PC-3 (cell line): ENCODE data around the gene ANKRD60. TPM values are rescaled to one million over a fixed set of nuclear protein-coding genes. Genes with fewer than 3 reads are reported as not detected.

Experiments used
- ATAC-seq: fragments of 200-7000 bp; cut with Tn5 transposase; 2 replicates; pipeline ENCODE4 v1.9.1; 2020; ENCODE audit warnings: mild to moderate bottlenecking, moderate library complexity
- BruUV-seq: library from RNA; stranded (reverse); fragments of 400-500 nt; replicated peaks from 2 replicates; lab custom pipeline; 2021; lab: Mats Ljungman, UMichigan
- CTCF ChIA-PET: fragments of 300-600 bp; sonication (Branson Sonifier 250); formaldehyde crosslinking; loops from one replicate; lab custom pipeline; 2022; ENCODE audit warnings: antibody characterized with exemption; lab: Charles Lee
- POLR2A ChIA-PET: fragments of 300-600 bp; sonication (Branson Sonifier 250); formaldehyde crosslinking; loops from one replicate; lab custom pipeline; 2022; ENCODE audit warnings: antibody characterized with exemption; ENCODE audit not compliant: unreplicated experiment; lab: Charles Lee
- DNase-seq: peaks from one replicate; pipeline ENCODE4 v3.0.0-alpha.2; 2015
- H2AFZ ChIP-seq: fragments of 300-600 bp; sonication (generic); 2 replicates; pipeline ENCODE4 v1.6.0; 2016; ENCODE audit warnings: antibody characterized with exemption, low read length
- H3F3A ChIP-seq: fragments of 300-600 bp; sonication (generic); one replicate; pipeline ENCODE4 v1.6.0; 2017; ENCODE audit warnings: antibody characterized with exemption, low read length, control low read depth, mild to moderate bottlenecking; ENCODE audit not compliant: unreplicated experiment
- H3K27ac ChIP-seq: fragments of 300-600 bp; sonication (generic); 2 replicates; pipeline ENCODE4 v1.5.1; 2016; ENCODE audit warnings: mild to moderate bottlenecking, low read length
- H3K27me3 ChIP-seq: fragments of 300-600 bp; sonication (generic); 2 replicates; pipeline ENCODE4 v1.6.1; 2016; ENCODE audit warnings: low read length, mixed read lengths
- H3K36me3 ChIP-seq: fragments of 300-600 bp; sonication (generic); 2 replicates; pipeline ENCODE4 v1.6.1; 2016; ENCODE audit warnings: low read depth, mixed run types, low read length, mixed read lengths
- H3K4me1 ChIP-seq: fragments of 300-600 bp; sonication (generic); 2 replicates; pipeline ENCODE4 v1.5.1; 2016; ENCODE audit warnings: low read length; ENCODE audit not compliant: insufficient read depth
- H3K4me2 ChIP-seq: fragments of 300-600 bp; sonication (generic); 2 replicates; pipeline ENCODE4 v1.6.0; 2016; ENCODE audit warnings: low read length
- H3K4me3 ChIP-seq: fragments of 300-600 bp; sonication (generic); 2 replicates; pipeline ENCODE4 v1.5.1; 2016; ENCODE audit warnings: mild to moderate bottlenecking, low read length, mixed read lengths
- H3K79me2 ChIP-seq: fragments of 300-600 bp; sonication (generic); 2 replicates; pipeline ENCODE4 v1.6.1; 2017; ENCODE audit warnings: low read length, mixed read lengths
- H3K9ac ChIP-seq: fragments of 300-600 bp; sonication (generic); 2 replicates; pipeline ENCODE4 v1.6.0; 2016; ENCODE audit warnings: mild to moderate bottlenecking, low read length
- H3K9me2 ChIP-seq: fragments of 300-600 bp; sonication (generic); replicated peaks from 2 replicates; pipeline ENCODE4 v1.6.1; 2016; ENCODE audit warnings: mixed run types, low read length, mixed read lengths
- H3K9me3 ChIP-seq: fragments of 300-600 bp; sonication (generic); 2 replicates; pipeline ENCODE4 v1.6.1; 2016; ENCODE audit warnings: low read length, mixed read lengths
- H4K20me1 ChIP-seq: fragments of 300-600 bp; sonication (generic); 2 replicates; pipeline ENCODE4 v1.6.1; 2016; ENCODE audit warnings: low read length, mixed read lengths
- EZH2 ChIP-seq: fragments of 300-600 bp; sonication (generic); IDR thresholded peaks from one replicate; pipeline ENCODE4 v1.6.1; 2017; ENCODE audit warnings: antibody characterized with exemption, mild to moderate bottlenecking, low read length; ENCODE audit not compliant: unreplicated experiment
- EZH2phosphoT487 ChIP-seq: fragments of 300-600 bp; sonication (generic); IDR thresholded peaks from 2 replicates; pipeline ENCODE4 v1.6.1; 2018; ENCODE audit warnings: mild to moderate bottlenecking, antibody characterized with exemption, low read length, borderline replicate concordance
- intact Hi-C: fragments of 100-400 bp; cut with micrococcal nuclease; formaldehyde crosslinking; loops from 2 replicates; pipeline ENCODE4 v1.9.0; 2023
- total RNA-seq: library from RNA; depleted of rRNA; stranded (reverse); fragments of >200 nt; gene quantifications from 2 replicates; pipeline ENCODE4 v1.2.3, GENCODE V29; 2014; rRNA removed
- TF ChIP-seq, protein P1 (sequence below): fragments of 300-600 bp; sonication (generic); conservative IDR thresholded peaks from 2 replicates; pipeline ENCODE4 v1.5.1; 2017; ENCODE audit warnings: antibody characterized with exemption, low read depth, mild to moderate bottlenecking, low read length

The ANKRD60 gene
- total RNA-seq, 1 experiment from 2014 or later = not detected

DNA sequence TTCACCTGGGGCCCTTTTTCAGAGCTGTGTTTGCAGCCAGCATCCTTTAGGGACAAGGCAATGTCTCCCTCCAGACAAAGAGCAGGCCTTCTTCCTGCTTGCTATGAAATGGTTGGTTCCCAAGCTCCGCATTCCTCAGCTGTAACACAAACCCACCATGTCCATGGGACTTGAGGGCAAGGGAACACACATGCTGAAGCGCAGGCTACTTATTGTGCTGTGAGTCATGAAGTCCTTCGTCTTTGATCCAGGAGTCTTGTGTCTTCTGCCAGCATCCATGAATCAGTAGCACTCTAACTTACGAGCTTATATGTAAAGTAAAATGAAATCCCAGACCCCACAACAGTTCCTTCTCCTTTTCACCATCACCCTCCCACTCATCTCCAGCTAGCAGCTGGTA is 59.0 kb downstream of the ANKRD60 start:
- Histone ChIP-seq H3K4me1 (no peaks in the 10 kb centered on the region), H3K9ac (no peak overlapping the region), H3F3A (no peaks in the 10 kb centered on the region), H3K4me2 (no peak overlapping the region), H3K9me3 (no peaks in the 10 kb centered on the region), H3K9me2 (no peaks in the 10 kb centered on the region), H3K27ac (no peak overlapping the region), H3K27me3 (no peaks in the 10 kb centered on the region), H3K36me3 (no peaks in the 10 kb centered on the region), H4K20me1 (no peaks in the 10 kb centered on the region), H3K4me3 (no peak overlapping the region), H3K79me2 (no peaks in the 10 kb centered on the region), H2AFZ (no peak overlapping the region)
- ChIA-PET POLR2A (no interaction called here), CTCF (interaction anchor here (0.6 kb wide), 1 partner anchor 33 kb away, joined by 8 read pairs; no protein-coding TSS in a partner anchor)
- no TSS peak for BruUV-seq
- TF ChIP-seq EZH2phosphoT487 = no peak
- TF ChIP-seq, protein P1, sequence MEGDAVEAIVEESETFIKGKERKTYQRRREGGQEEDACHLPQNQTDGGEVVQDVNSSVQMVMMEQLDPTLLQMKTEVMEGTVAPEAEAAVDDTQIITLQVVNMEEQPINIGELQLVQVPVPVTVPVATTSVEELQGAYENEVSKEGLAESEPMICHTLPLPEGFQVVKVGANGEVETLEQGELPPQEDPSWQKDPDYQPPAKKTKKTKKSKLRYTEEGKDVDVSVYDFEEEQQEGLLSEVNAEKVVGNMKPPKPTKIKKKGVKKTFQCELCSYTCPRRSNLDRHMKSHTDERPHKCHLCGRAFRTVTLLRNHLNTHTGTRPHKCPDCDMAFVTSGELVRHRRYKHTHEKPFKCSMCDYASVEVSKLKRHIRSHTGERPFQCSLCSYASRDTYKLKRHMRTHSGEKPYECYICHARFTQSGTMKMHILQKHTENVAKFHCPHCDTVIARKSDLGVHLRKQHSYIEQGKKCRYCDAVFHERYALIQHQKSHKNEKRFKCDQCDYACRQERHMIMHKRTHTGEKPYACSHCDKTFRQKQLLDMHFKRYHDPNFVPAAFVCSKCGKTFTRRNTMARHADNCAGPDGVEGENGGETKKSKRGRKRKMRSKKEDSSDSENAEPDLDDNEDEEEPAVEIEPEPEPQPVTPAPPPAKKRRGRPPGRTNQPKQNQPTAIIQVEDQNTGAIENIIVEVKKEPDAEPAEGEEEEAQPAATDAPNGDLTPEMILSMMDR = no peak
- TF ChIP-seq EZH2 = no peak
- DNase-seq (no peak), ATAC-seq (no peak)
- intact Hi-C loops = no loop called here

DNA sequence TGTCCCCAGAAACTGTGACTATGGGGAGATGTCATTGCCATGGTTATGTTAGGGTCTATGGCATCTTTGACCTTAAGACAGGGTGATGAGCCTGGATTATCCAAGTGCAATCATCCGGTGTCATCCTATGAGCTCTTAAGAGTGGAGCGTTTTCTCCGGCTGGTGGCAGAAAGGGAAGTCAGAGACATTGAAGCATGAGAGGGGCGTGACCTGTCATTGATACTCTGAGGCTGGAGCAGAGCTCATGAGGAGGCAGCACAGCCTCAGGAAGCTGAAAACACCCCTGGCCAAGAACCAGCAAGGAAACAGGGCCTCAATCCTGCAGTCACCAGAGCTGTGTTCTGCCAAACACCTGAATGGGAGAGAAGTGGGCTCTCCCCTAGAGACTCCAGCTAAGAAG is 59.6 kb downstream of the ANKRD60 start:
- Histone ChIP-seq H3K27me3 (no peaks in the 10 kb centered on the region), H3K79me2 (no peaks in the 10 kb centered on the region), H3F3A (no peaks in the 10 kb centered on the region), H4K20me1 (no peaks in the 10 kb centered on the region), H3K4me3 (no peak overlapping the region), H3K9ac (no peak overlapping the region), H3K4me2 (no peak overlapping the region), H3K4me1 (no peaks in the 10 kb centered on the region), H2AFZ (no peak overlapping the region), H3K27ac (no peak overlapping the region), H3K9me3 (no peaks in the 10 kb centered on the region), H3K9me2 (no peaks in the 10 kb centered on the region), H3K36me3 (no peaks in the 10 kb centered on the region)
- TF ChIP-seq EZH2phosphoT487 = no peak
- TF ChIP-seq EZH2 = no peak
- TF ChIP-seq, protein P1 = no peak
- ChIA-PET CTCF (interaction anchor here (0.5 kb wide), 1 partner anchor 83 kb away, joined by 3 read pairs; no protein-coding TSS in a partner anchor), POLR2A (no interaction called here)
- BruUV-seq = no TSS peak
- intact Hi-C loops = no loop called here
- no peak for DNase-seq
- no peak for ATAC-seq

DNA sequence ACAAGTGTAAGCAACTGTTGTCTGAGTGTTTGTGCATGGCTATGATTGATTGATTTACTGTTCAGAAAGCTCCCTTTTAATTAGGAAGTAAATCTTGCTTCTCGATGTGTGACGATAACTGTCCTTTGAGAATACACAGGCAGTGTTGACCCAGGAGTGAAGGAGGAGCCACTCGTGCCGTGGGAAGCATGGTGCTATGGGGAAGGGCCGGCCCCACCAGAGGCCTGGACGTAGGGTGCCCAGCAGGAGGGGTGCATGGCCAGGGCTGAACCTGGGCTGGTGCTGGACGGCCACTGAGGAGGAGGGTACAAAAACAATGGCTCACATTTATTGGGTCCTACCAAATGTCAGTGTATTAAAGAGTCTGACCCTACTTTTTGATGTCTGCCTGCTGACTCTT is 60.7 kb downstream of the ANKRD60 start:
- no peak overlapping the region for H3K9ac ChIP-seq
- H3K4me1 ChIP-seq = no peaks in the 10 kb centered on the region
- H3K4me3 ChIP-seq = no peak overlapping the region
- no peaks in the 10 kb centered on the region for H4K20me1 ChIP-seq
- BruUV-seq = no TSS peak
- TF ChIP-seq EZH2phosphoT487 (no peak), EZH2 (no peak)
- TF ChIP-seq, protein P1 = no peak
- ChIA-PET CTCF (no interaction called here), POLR2A (no interaction called here)
- intact Hi-C loops = no loop called here
- ATAC-seq (no peak), DNase-seq (no peak)
- H3K79me2 ChIP-seq = no peaks in the 10 kb centered on the region
- no peak overlapping the region for H2AFZ ChIP-seq
- no peak overlapping the region for H3K27ac ChIP-seq
- H3K9me3 ChIP-seq = no peaks in the 10 kb centered on the region
- H3K36me3 ChIP-seq = no peaks in the 10 kb centered on the region
- H3K27me3 ChIP-seq = no peaks in the 10 kb centered on the region
- H3F3A ChIP-seq = no peaks in the 10 kb centered on the region
- H3K4me2 ChIP-seq = no peak overlapping the region
- H3K9me2 ChIP-seq = no peaks in the 10 kb centered on the region

Other genes with a start within 250 kb of the ANKRD60 start
- 47.4 and 55.0 TPM in 2 replicates for gene RAB22A, start 81.1 kb upstream of the ANKRD60 start, total RNA-seq
- 16.5 and 23.0 TPM in 2 replicates for gene VAPB, start 160.6 kb upstream of the ANKRD60 start, total RNA-seq